ENCODE results near the gene MGMT. TPM values are rescaled to one million over a fixed set of nuclear protein-coding genes. Genes with fewer than 3 reads are reported as not detected.

Gene MGMT
- total and polyA plus RNA-seq, 4 donors: 9.9 to 39.6 (median 23.2) TPM

DNA sequence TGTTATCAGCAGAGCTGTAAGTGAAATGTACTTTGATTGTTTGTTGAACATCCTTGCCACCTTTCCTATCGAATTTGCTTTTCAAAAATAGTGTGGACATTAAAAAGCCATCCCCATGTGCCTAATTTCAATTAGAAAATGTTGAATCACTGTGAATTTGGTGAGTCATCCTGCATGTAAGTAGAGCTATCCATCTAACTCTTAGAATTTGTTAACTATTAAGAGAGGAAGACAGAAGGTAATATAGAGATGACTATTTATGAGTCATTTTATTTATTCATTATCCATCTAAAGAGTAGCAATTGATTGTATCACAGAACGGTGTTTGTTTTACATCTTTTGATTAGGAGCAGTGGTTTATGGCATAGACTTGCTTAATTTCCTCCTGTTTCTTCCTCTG, 154.7 kb downstream of the MGMT start:
- DNase-seq (no peak), ATAC-seq (ENCODE audit: insufficient read depth, low FRiP score) (no peak)
- H3K9me3 ChIP-seq (ENCODE audit: control insufficient read depth in 4 of 4, insufficient read depth in 3 of 4, low read length in 3 of 4): no peaks in the 10 kb centered on the region
- H3K9ac ChIP-seq (ENCODE audit: insufficient read depth in 1 of 2, low read length in 2 of 2): no peak overlapping the region
- no peaks in the 10 kb centered on the region for H3K4me1 ChIP-seq (ENCODE audit: control insufficient read depth in 5 of 5, insufficient read depth in 5 of 5, low read length in 5 of 5)
- no peaks in the 10 kb centered on the region for H3K27me3 ChIP-seq (ENCODE audit: control insufficient read depth in 3 of 3, insufficient read depth in 3 of 3, low read length in 2 of 3)
- TF ChIP-seq, protein P1, sequence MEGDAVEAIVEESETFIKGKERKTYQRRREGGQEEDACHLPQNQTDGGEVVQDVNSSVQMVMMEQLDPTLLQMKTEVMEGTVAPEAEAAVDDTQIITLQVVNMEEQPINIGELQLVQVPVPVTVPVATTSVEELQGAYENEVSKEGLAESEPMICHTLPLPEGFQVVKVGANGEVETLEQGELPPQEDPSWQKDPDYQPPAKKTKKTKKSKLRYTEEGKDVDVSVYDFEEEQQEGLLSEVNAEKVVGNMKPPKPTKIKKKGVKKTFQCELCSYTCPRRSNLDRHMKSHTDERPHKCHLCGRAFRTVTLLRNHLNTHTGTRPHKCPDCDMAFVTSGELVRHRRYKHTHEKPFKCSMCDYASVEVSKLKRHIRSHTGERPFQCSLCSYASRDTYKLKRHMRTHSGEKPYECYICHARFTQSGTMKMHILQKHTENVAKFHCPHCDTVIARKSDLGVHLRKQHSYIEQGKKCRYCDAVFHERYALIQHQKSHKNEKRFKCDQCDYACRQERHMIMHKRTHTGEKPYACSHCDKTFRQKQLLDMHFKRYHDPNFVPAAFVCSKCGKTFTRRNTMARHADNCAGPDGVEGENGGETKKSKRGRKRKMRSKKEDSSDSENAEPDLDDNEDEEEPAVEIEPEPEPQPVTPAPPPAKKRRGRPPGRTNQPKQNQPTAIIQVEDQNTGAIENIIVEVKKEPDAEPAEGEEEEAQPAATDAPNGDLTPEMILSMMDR (IDR thresholded peaks at IDR 0.05; ENCODE audit: control extremely low read depth, extremely low read depth): no peak
- no peak overlapping the region for H3K27ac ChIP-seq (ENCODE audit: low read depth in 1 of 2, low read length in 1 of 2)
- 46 to 63% methylated on average over 2 of the region's 2 CpGs for WGBS, 2 donors
- no peaks in the 10 kb centered on the region for H3K36me3 ChIP-seq (ENCODE audit: control insufficient read depth in 4 of 4, insufficient read depth in 4 of 4, low read length in 4 of 4)
- no peak overlapping the region for H3K4me3 ChIP-seq

DNA sequence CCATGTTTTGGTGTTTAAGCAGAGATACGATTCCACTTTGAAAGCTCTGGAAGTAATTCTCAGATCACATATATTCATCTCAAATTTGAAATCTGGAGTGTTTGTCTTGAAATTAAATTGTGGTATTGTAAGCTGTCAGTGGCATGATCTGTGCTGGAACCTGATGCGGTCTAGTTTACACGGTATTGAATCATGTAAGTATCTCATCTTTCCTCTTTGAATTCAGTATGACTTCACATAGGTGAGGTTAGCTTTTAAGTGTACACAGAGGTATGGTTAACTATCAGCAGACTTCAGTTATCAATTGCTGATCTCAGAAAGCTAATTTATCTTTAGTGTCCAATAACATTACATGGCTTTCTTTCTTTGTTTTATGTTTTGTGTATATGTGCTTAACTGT, 155.2 kb downstream of the MGMT start:
- Histone ChIP-seq H3K27me3 (ENCODE audit: control insufficient read depth in 3 of 3, insufficient read depth in 3 of 3, low read length in 2 of 3) (no peaks in the 10 kb centered on the region), H3K9me3 (ENCODE audit: control insufficient read depth in 4 of 4, insufficient read depth in 3 of 4, low read length in 3 of 4) (no peaks in the 10 kb centered on the region), H3K9ac (ENCODE audit: insufficient read depth in 1 of 2, low read length in 2 of 2) (no peak overlapping the region), H3K36me3 (ENCODE audit: control insufficient read depth in 4 of 4, insufficient read depth in 4 of 4, low read length in 4 of 4) (no peaks in the 10 kb centered on the region), H3K4me1 (ENCODE audit: control insufficient read depth in 5 of 5, insufficient read depth in 5 of 5, low read length in 5 of 5) (no peaks in the 10 kb centered on the region), H3K27ac (ENCODE audit: low read depth in 1 of 2, low read length in 1 of 2) (no peak overlapping the region), H3K4me3 (no peak overlapping the region)
- no peak for ATAC-seq (ENCODE audit: insufficient read depth, low FRiP score)
- no peak for DNase-seq
- 89 to 95% methylated on average over 3 of the region's 3 CpGs for WGBS, 2 donors
- TF ChIP-seq, protein P1 (IDR thresholded peaks at IDR 0.05; ENCODE audit: control extremely low read depth, extremely low read depth): no peak

DNA sequence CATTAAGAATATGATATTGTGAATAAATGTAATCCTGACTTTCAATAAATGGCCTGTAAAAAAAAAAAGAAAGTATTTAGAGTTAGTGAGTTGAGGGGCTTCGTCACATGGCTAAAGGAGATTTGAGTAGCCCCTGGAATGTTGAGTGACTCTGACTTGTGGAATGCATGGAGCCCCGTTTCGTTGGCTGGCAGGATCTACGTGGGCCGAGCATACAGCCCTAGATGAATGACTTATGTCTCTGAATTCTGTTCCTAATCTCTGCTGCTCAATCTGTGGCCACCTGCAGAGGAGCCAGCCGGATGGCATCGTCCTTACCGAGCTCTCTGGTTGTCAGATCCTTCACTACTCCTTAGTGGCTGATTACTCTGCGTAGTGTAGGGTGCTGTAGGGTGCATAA, 155.7 kb downstream of the MGMT start:
- Histone ChIP-seq H3K9me3 (ENCODE audit: control insufficient read depth in 4 of 4, insufficient read depth in 3 of 4, low read length in 3 of 4) (no peaks in the 10 kb centered on the region), H3K4me3 (no peak overlapping the region), H3K9ac (ENCODE audit: insufficient read depth in 1 of 2, low read length in 2 of 2) (no peak overlapping the region), H3K27ac (ENCODE audit: low read depth in 1 of 2, low read length in 1 of 2) (no peak overlapping the region), H3K36me3 (ENCODE audit: control insufficient read depth in 4 of 4, insufficient read depth in 4 of 4, low read length in 4 of 4) (no peaks in the 10 kb centered on the region), H3K4me1 (ENCODE audit: control insufficient read depth in 5 of 5, insufficient read depth in 5 of 5, low read length in 5 of 5) (no peaks in the 10 kb centered on the region), H3K27me3 (ENCODE audit: control insufficient read depth in 3 of 3, insufficient read depth in 3 of 3, low read length in 2 of 3) (no peaks in the 10 kb centered on the region)
- WGBS, 2 donors: 86 to 89% methylated on average over 9 of the region's 9 CpGs
- ATAC-seq (ENCODE audit: insufficient read depth, low FRiP score): no peak
- peak; percentile 22 to 49 (median 26) for DNase-seq
- TF ChIP-seq, protein P1 (IDR thresholded peaks at IDR 0.05; ENCODE audit: control extremely low read depth, extremely low read depth): no peak

DNA sequence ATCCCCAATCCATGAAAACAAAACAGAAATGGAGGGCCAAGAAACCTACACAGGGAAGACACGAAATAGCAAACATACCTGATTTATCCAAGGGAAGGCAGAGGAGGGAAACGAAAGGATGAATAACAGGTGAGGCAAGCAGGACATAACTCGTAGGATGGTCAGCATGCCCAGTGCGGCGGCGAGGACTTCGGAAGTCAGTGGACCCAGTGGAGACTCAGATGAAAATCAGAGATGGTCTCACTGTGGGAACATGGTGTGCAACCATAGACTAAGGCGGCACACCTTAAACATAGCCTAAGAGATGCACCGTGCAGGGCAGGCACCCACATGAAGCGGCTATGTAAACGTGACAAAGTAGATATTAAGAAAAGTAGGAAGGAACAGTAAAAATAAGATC, 157.5 kb downstream of the MGMT start:
- WGBS, 2 donors: 96 to 97% methylated on average over 11 of the region's 11 CpGs
- H3K27me3 ChIP-seq (ENCODE audit: control insufficient read depth in 3 of 3, insufficient read depth in 3 of 3, low read length in 2 of 3): no peaks in the 10 kb centered on the region
- no peak for DNase-seq
- H3K9me3 ChIP-seq (ENCODE audit: control insufficient read depth in 4 of 4, insufficient read depth in 3 of 4, low read length in 3 of 4): no peaks in the 10 kb centered on the region
- TF ChIP-seq, protein P1 (IDR thresholded peaks at IDR 0.05; ENCODE audit: control extremely low read depth, extremely low read depth): no peak
- no peak overlapping the region for H3K9ac ChIP-seq (ENCODE audit: insufficient read depth in 1 of 2, low read length in 2 of 2)
- no peak for ATAC-seq (ENCODE audit: insufficient read depth, low FRiP score)
- no peaks in the 10 kb centered on the region for H3K36me3 ChIP-seq (ENCODE audit: control insufficient read depth in 4 of 4, insufficient read depth in 4 of 4, low read length in 4 of 4)
- H3K4me1 ChIP-seq (ENCODE audit: control insufficient read depth in 5 of 5, insufficient read depth in 5 of 5, low read length in 5 of 5): peaks cover 0 to 3% (median 0%) of the 10 kb centered on the region in 5 donors
- H3K4me3 ChIP-seq: no peak overlapping the region
- H3K27ac ChIP-seq (ENCODE audit: low read depth in 1 of 2, low read length in 1 of 2): no peak overlapping the region
